GM19351 (cell line): ENCODE data around the gene ITK.
"Not testable (repeated sequence)": the region's sequence is repeated elsewhere in the genome, so short reads cannot be mapped to it uniquely, and the experiment has no call there.

Experiments
- ATAC-seq: cut with Tn5 transposase; IDR thresholded peaks from one replicate; pipeline ENCODE4 v1.9.1; 2021; ENCODE audit warnings: mild to moderate bottlenecking, moderate library complexity; ENCODE audit not compliant: unreplicated experiment

The ITK gene

GRCh38 chr5:157205708-157206107, 25.1 kb downstream of the ITK start:
- ATAC-seq, result no peak

- not testable (repeated sequence) for ATAC-seq
Observed at GRCh38 chr5:157210652-157211051, 30.0 kb downstream of the ITK start.

- ATAC-seq, result no peak
Observed at GRCh38 chr5:157212307-157212706, 31.7 kb downstream of the ITK start.

- ATAC-seq, result no peak
Observed at GRCh38 chr5:157213527-157214243, 33.0 kb downstream of the ITK start.

- no peak for ATAC-seq
Observed at GRCh38 chr5:157214415-157214814, 33.8 kb downstream of the ITK start.

- peak; percentile 45 for ATAC-seq
Observed at GRCh38 chr5:157214861-157215513, 34.3 kb downstream of the ITK start.

GRCh38 chr5:157215514-157216167, 35.0 kb downstream of the ITK start:
- no peak for ATAC-seq

- no peak for ATAC-seq
Observed at GRCh38 chr5:157216391-157217142, 35.9 kb downstream of the ITK start.

GRCh38 chr5:157217289-157218024, 36.8 kb downstream of the ITK start:
- no peak for ATAC-seq

- ATAC-seq, result peak; percentile 64
Observed at GRCh38 chr5:157219491-157220271, 39.0 kb downstream of the ITK start.

- ATAC-seq, result no peak
Observed at GRCh38 chr5:157221959-157222358, 41.3 kb downstream of the ITK start.

GRCh38 chr5:157222506-157223230, 42.0 kb downstream of the ITK start:
- no peak for ATAC-seq

GRCh38 chr5:157225469-157226422, 45.1 kb downstream of the ITK start:
- no peak for ATAC-seq

GRCh38 chr5:157230610-157231009, 50.0 kb downstream of the ITK start:
- no peak for ATAC-seq

- ATAC-seq, result no peak
Observed at GRCh38 chr5:157232706-157233105, 52.1 kb downstream of the ITK start.

- ATAC-seq, result no peak
Observed at GRCh38 chr5:157233515-157233914, 52.9 kb downstream of the ITK start.

GRCh38 chr5:157236423-157236822, 55.8 kb downstream of the ITK start:
- ATAC-seq, result no peak

- ATAC-seq, result no peak
Observed at GRCh38 chr5:157241483-157241882, 60.8 kb downstream of the ITK start.
